ENCODE data around the gene KCNB1.
"Not testable (repeated sequence)": the region's sequence is repeated elsewhere in the genome, so short reads cannot be mapped to it uniquely, and the experiment has no call there.

Gene KCNB1

GRCh38 chr20:49412953-49413352 lies 69.5 kb downstream of the KCNB1 start:
- no peak overlapping the region for H3K9ac ChIP-seq (ENCODE audit: low read depth, low read length, poor library complexity, severe bottlenecking)
- no peaks in the 10 kb centered on the region for H4K20me1 ChIP-seq (ENCODE audit: insufficient read depth, low read length, poor library complexity, severe bottlenecking)
- H3K27me3 ChIP-seq (ENCODE audit: insufficient read depth, low read length, poor library complexity, severe bottlenecking): peaks cover 5% of the 10 kb centered on the region
- H3K4me1 ChIP-seq (ENCODE audit: insufficient read depth, low read length, poor library complexity, severe bottlenecking): peaks cover 6% of the 10 kb centered on the region
- no peaks in the 10 kb centered on the region for H3K9me2 ChIP-seq (replicated peaks; ENCODE audit: low read depth, low read length)
- no peak for TF ChIP-seq EZH2phosphoT487 (IDR thresholded peaks at IDR 0.05; ENCODE audit: borderline replicate concordance)
- TF ChIP-seq, protein P1, sequence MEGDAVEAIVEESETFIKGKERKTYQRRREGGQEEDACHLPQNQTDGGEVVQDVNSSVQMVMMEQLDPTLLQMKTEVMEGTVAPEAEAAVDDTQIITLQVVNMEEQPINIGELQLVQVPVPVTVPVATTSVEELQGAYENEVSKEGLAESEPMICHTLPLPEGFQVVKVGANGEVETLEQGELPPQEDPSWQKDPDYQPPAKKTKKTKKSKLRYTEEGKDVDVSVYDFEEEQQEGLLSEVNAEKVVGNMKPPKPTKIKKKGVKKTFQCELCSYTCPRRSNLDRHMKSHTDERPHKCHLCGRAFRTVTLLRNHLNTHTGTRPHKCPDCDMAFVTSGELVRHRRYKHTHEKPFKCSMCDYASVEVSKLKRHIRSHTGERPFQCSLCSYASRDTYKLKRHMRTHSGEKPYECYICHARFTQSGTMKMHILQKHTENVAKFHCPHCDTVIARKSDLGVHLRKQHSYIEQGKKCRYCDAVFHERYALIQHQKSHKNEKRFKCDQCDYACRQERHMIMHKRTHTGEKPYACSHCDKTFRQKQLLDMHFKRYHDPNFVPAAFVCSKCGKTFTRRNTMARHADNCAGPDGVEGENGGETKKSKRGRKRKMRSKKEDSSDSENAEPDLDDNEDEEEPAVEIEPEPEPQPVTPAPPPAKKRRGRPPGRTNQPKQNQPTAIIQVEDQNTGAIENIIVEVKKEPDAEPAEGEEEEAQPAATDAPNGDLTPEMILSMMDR (conservative IDR thresholded peaks at IDR 0.05; ENCODE audit: low read length): no peak
- no peaks in the 10 kb centered on the region for H3F3A ChIP-seq (ENCODE audit: low read depth)
- no peaks in the 10 kb centered on the region for H3K36me3 ChIP-seq (ENCODE audit: insufficient read depth, low read length)
- no peak overlapping the region for H3K4me2 ChIP-seq (ENCODE audit: low read depth, low read length, poor library complexity, severe bottlenecking)
- H3K9me3 ChIP-seq (ENCODE audit: insufficient read depth, low read depth, low read length): no peaks in the 10 kb centered on the region
- no peaks in the 10 kb centered on the region for H3K79me2 ChIP-seq (ENCODE audit: insufficient read depth, low read length)
- no peak overlapping the region for H3K4me3 ChIP-seq (ENCODE audit: low read length, poor library complexity, severe bottlenecking)
- no peak overlapping the region for H2AFZ ChIP-seq (ENCODE audit: low read length)

DNA sequence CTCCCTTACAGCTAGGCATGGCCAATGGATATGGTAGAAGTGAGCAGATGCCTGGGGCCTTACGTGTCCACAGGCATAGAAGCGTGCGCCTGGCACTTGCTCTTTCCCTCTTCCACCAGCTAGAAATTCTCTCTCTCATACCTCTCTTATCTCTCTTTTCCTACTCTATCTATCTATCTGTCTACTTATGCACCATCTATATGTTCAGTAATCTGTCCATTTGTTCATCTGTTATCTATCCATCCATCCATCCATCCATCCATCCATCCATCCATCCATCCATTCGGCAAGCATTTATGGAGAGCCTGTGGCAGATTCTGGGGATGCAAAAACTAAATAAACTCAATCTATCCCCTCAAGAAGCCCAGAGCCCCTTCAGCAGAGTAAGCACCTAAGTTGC lies 70.2 kb downstream of the KCNB1 start:
- TF ChIP-seq EZH2phosphoT487 (IDR thresholded peaks at IDR 0.05; ENCODE audit: borderline replicate concordance): no peak
- TF ChIP-seq, protein P1 (conservative IDR thresholded peaks at IDR 0.05; ENCODE audit: low read length): no peak
- H3F3A ChIP-seq (ENCODE audit: low read depth): no peaks in the 10 kb centered on the region
- no peak overlapping the region for H3K9ac ChIP-seq (ENCODE audit: low read depth, low read length, poor library complexity, severe bottlenecking)
- H3K27me3 ChIP-seq (ENCODE audit: insufficient read depth, low read length, poor library complexity, severe bottlenecking): peaks cover 5% of the 10 kb centered on the region
- H3K9me2 ChIP-seq (replicated peaks; ENCODE audit: low read depth, low read length): no peaks in the 10 kb centered on the region
- H3K79me2 ChIP-seq (ENCODE audit: insufficient read depth, low read length): no peaks in the 10 kb centered on the region
- no peak overlapping the region for H3K4me2 ChIP-seq (ENCODE audit: low read depth, low read length, poor library complexity, severe bottlenecking)
- H2AFZ ChIP-seq (ENCODE audit: low read length): no peak overlapping the region
- no peaks in the 10 kb centered on the region for H4K20me1 ChIP-seq (ENCODE audit: insufficient read depth, low read length, poor library complexity, severe bottlenecking)
- H3K36me3 ChIP-seq (ENCODE audit: insufficient read depth, low read length): no peaks in the 10 kb centered on the region
- H3K9me3 ChIP-seq (ENCODE audit: insufficient read depth, low read depth, low read length): no peaks in the 10 kb centered on the region
- H3K4me3 ChIP-seq (ENCODE audit: low read length, poor library complexity, severe bottlenecking): no peak overlapping the region
- peaks cover 6% of the 10 kb centered on the region for H3K4me1 ChIP-seq (ENCODE audit: insufficient read depth, low read length, poor library complexity, severe bottlenecking)

GRCh38 chr20:49411221-49411925 lies 71.1 kb downstream of the KCNB1 start:
- Histone ChIP-seq H3K9ac (ENCODE audit: low read depth, low read length, poor library complexity, severe bottlenecking) (no peak overlapping the region), H3K4me2 (ENCODE audit: low read depth, low read length, poor library complexity, severe bottlenecking) (no peak overlapping the region), H3K36me3 (ENCODE audit: insufficient read depth, low read length) (no peaks in the 10 kb centered on the region), H3K9me2 (replicated peaks; ENCODE audit: low read depth, low read length) (no peaks in the 10 kb centered on the region), H3K9me3 (ENCODE audit: insufficient read depth, low read depth, low read length) (no peaks in the 10 kb centered on the region), H3K4me3 (ENCODE audit: low read length, poor library complexity, severe bottlenecking) (no peak overlapping the region), H3K27me3 (ENCODE audit: insufficient read depth, low read length, poor library complexity, severe bottlenecking) (peaks cover 5% of the 10 kb centered on the region), H4K20me1 (ENCODE audit: insufficient read depth, low read length, poor library complexity, severe bottlenecking) (no peaks in the 10 kb centered on the region), H3K79me2 (ENCODE audit: insufficient read depth, low read length) (no peaks in the 10 kb centered on the region), H2AFZ (ENCODE audit: low read length) (no peak overlapping the region), H3F3A (ENCODE audit: low read depth) (no peaks in the 10 kb centered on the region), H3K4me1 (ENCODE audit: insufficient read depth, low read length, poor library complexity, severe bottlenecking) (peaks cover 6% of the 10 kb centered on the region)
- TF ChIP-seq, protein P1 (conservative IDR thresholded peaks at IDR 0.05; ENCODE audit: low read length): no peak
- TF ChIP-seq EZH2phosphoT487 (IDR thresholded peaks at IDR 0.05; ENCODE audit: borderline replicate concordance): no peak

DNA sequence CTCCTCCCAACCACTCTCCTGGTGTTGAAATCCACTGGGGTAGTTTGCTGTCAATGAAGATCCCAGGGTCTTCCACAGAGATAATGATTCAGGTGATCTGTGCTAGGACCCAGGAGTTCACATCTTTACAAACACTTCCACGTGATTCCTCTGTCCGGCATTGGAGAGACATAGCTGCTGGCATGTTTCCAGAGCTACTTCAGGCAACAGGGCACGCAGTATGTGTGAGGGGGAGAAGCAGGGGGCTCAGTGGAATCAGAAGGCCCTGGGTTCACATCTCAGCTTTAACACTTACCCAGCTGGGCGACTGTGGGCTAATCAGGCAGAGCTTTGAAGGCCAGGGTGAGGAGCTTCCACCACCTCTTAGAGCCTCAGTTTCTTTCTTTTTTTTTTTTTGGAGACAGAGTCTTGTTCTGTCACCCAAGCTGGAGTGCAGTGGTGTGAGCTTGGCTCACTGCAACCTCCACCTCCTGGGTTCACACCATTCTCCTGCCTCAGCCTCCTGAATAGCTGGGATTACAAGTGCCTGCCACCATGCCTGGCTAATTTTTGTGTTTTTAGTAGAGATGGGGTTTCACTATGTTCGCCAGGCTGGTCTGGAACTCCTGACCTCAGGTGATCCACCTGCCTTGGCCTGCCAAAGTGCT lies 72.4 kb downstream of the KCNB1 start:
- H3K27me3 ChIP-seq (ENCODE audit: insufficient read depth, low read length, poor library complexity, severe bottlenecking); H3K79me2 ChIP-seq (ENCODE audit: insufficient read depth, low read length); H3K9me2 ChIP-seq (replicated peaks; ENCODE audit: low read depth, low read length): not testable (repeated sequence)

More for the DNA sequence above, 72.4 kb downstream of the KCNB1 start:
- not testable (repeated sequence) for H3K4me3 ChIP-seq (ENCODE audit: low read length, poor library complexity, severe bottlenecking); H3K9me3 ChIP-seq (ENCODE audit: insufficient read depth, low read depth, low read length); H2AFZ ChIP-seq (ENCODE audit: low read length); H3K4me1 ChIP-seq (ENCODE audit: insufficient read depth, low read length, poor library complexity, severe bottlenecking); H3K9ac ChIP-seq (ENCODE audit: low read depth, low read length, poor library complexity, severe bottlenecking); H3K4me2 ChIP-seq (ENCODE audit: low read depth, low read length, poor library complexity, severe bottlenecking); H3F3A ChIP-seq (ENCODE audit: low read depth); H3K36me3 ChIP-seq (ENCODE audit: insufficient read depth, low read length); H4K20me1 ChIP-seq (ENCODE audit: insufficient read depth, low read length, poor library complexity, severe bottlenecking)

Data from Loucy (cell line).